ENCODE results near the gene LRIG3. TPM values are rescaled to one million over a fixed set of nuclear protein-coding genes. Genes with fewer than 3 reads are reported as not detected.
A peak's percentile ranks its signal among the peaks of the same experiment; 100 is the strongest.

LRIG3 gene
- total and polyA plus RNA-seq, 4 experiments from 2014 or later, result not detected

- no peak overlapping the region for H3K27ac ChIP-seq (ENCODE audit: low read depth, low read length)
- no peak overlapping the region for H3K4me3 ChIP-seq (ENCODE audit: low read length in 2 of 2)
- Mint-ChIP-seq H3K36me3 (no peaks in the 10 kb centered on the region), H3K4me3 (no peak overlapping the region), H3K4me1 (peaks cover 0 to 6% (median under 1%) of the 10 kb centered on the region in 4 donors), H3K27ac (no peak overlapping the region), H3K27me3 (peaks cover 7 to 16% of the 10 kb centered on the region in 2 donors), H3K9me3 (peaks cover 0 to 4% (median 0%) of the 10 kb centered on the region in 8 donors)
- intact Hi-C loops (cut with micrococcal nuclease), result no loop called here
- H3K9me3 ChIP-seq (ENCODE audit: control insufficient read depth in 1 of 2, low read length in 2 of 2), result no peaks in the 10 kb centered on the region
- no peaks in the 10 kb centered on the region for H3K36me3 ChIP-seq (ENCODE audit: insufficient read depth, low read length)
- no peaks in the 10 kb centered on the region for H3K4me1 ChIP-seq (ENCODE audit: insufficient read depth, low read length)
- H3K27me3 ChIP-seq (ENCODE audit: insufficient read depth, low read length), result peaks cover 3% of the 10 kb centered on the region
- POLR2A ChIA-PET (ENCODE audit: partially characterized antibody), result no interaction called here
- CTCF ChIA-PET (ENCODE audit: partially characterized antibody), result no interaction called here
- DNase-seq, result no peak
These were observed 3.5 kb upstream of the LRIG3 start for GRCh38 chr12:58923781-58924180.

GRCh38 chr12:58922849-58923248, 2.5 kb upstream of the LRIG3 start:
- Histone ChIP-seq H3K27me3 (ENCODE audit: insufficient read depth, low read length) (peaks cover 3% of the 10 kb centered on the region), H3K27ac (ENCODE audit: low read depth, low read length) (no peak overlapping the region), H3K4me1 (ENCODE audit: insufficient read depth, low read length) (no peaks in the 10 kb centered on the region), H3K9me3 (ENCODE audit: control insufficient read depth in 1 of 2, low read length in 2 of 2) (no peaks in the 10 kb centered on the region), H3K4me3 (ENCODE audit: low read length in 2 of 2) (no peak overlapping the region), H3K36me3 (ENCODE audit: insufficient read depth, low read length) (no peaks in the 10 kb centered on the region)
- Mint-ChIP-seq H3K27ac (no peak overlapping the region), H3K4me3 (no peak overlapping the region), H3K36me3 (no peaks in the 10 kb centered on the region), H3K27me3 (peaks cover 11 to 21% of the 10 kb centered on the region in 2 donors), H3K9me3 (peaks cover 0 to 4% (median 0%) of the 10 kb centered on the region in 8 donors), H3K4me1 (peaks cover 0 to 6% (median under 1%) of the 10 kb centered on the region in 4 donors)
- intact Hi-C loops (cut with micrococcal nuclease), result no loop called here
- no peak for DNase-seq
- CTCF ChIA-PET (ENCODE audit: partially characterized antibody), result no interaction called here
- POLR2A ChIA-PET (ENCODE audit: partially characterized antibody), result no interaction called here

GRCh38 chr12:58920961-58921861, 907 bp upstream of the LRIG3 start:
- intact Hi-C loops (cut with micrococcal nuclease), result no loop called here
- Histone ChIP-seq H3K4me3 (ENCODE audit: low read length in 2 of 2) (no peak overlapping the region), H3K27ac (ENCODE audit: low read depth, low read length) (no peak overlapping the region), H3K27me3 (ENCODE audit: insufficient read depth, low read length) (peaks cover 3% of the 10 kb centered on the region), H3K9me3 (ENCODE audit: control insufficient read depth in 1 of 2, low read length in 2 of 2) (no peaks in the 10 kb centered on the region), H3K4me1 (ENCODE audit: insufficient read depth, low read length) (no peaks in the 10 kb centered on the region), H3K36me3 (ENCODE audit: insufficient read depth, low read length) (no peaks in the 10 kb centered on the region)
- peaks cover 0 to 6% (median under 1%) of the 10 kb centered on the region in 4 donors for H3K4me1 Mint-ChIP-seq
- H3K27me3 Mint-ChIP-seq, result peaks cover 13 to 23% of the 10 kb centered on the region in 2 donors
- H3K9me3 Mint-ChIP-seq, result peaks cover 0 to 4% (median 0%) of the 10 kb centered on the region in 8 donors
- POLR2A ChIA-PET (ENCODE audit: partially characterized antibody), result no interaction called here
- no peak overlapping the region for H3K27ac Mint-ChIP-seq
- DNase-seq, result no peak
- no peaks in the 10 kb centered on the region for H3K36me3 Mint-ChIP-seq
- peak overlapping the region in 1 of 8 donors; percentile 68 for H3K4me3 Mint-ChIP-seq
- CTCF ChIA-PET (ENCODE audit: partially characterized antibody), result no interaction called here

- ChIA-PET POLR2A (ENCODE audit: partially characterized antibody) (no interaction called here), CTCF (ENCODE audit: partially characterized antibody) (no interaction called here)
- no peaks in the 10 kb centered on the region for H3K36me3 ChIP-seq (ENCODE audit: insufficient read depth, low read length)
- H3K27ac ChIP-seq (ENCODE audit: low read depth, low read length), result no peak overlapping the region
- H3K27me3 ChIP-seq (ENCODE audit: insufficient read depth, low read length), result peaks cover 3% of the 10 kb centered on the region
- no peaks in the 10 kb centered on the region for H3K4me1 ChIP-seq (ENCODE audit: insufficient read depth, low read length)
- Mint-ChIP-seq H3K4me1 (peaks cover 0 to 6% (median under 1%) of the 10 kb centered on the region in 4 donors), H3K9me3 (peaks cover 0 to 4% (median 0%) of the 10 kb centered on the region in 8 donors), H3K27ac (no peak overlapping the region), H3K36me3 (no peaks in the 10 kb centered on the region), H3K4me3 (peak overlapping the region in 3 of 8 donors; percentile 13 to 45 (median 41)), H3K27me3 (peaks cover 13 to 23% of the 10 kb centered on the region in 2 donors)
- H3K9me3 ChIP-seq (ENCODE audit: control insufficient read depth in 1 of 2, low read length in 2 of 2), result no peaks in the 10 kb centered on the region
- H3K4me3 ChIP-seq (ENCODE audit: low read length in 2 of 2), result no peak overlapping the region
- DNase-seq, result no peak
- intact Hi-C loops (cut with micrococcal nuclease), result no loop called here
These were observed 838 bp downstream of the LRIG3 start for GRCh38 chr12:58919231-58920101.

GRCh38 chr12:58918469-58918844, 1.8 kb downstream of the LRIG3 start:
- POLR2A ChIA-PET (ENCODE audit: partially characterized antibody), result no interaction called here
- DNase-seq, result no peak
- H3K27ac Mint-ChIP-seq, result no peak overlapping the region
- no peaks in the 10 kb centered on the region for H3K36me3 Mint-ChIP-seq
- intact Hi-C loops (cut with micrococcal nuclease), result no loop called here
- Histone ChIP-seq H3K4me3 (ENCODE audit: low read length in 2 of 2) (no peak overlapping the region), H3K36me3 (ENCODE audit: insufficient read depth, low read length) (no peaks in the 10 kb centered on the region), H3K9me3 (ENCODE audit: control insufficient read depth in 1 of 2, low read length in 2 of 2) (no peaks in the 10 kb centered on the region), H3K27ac (ENCODE audit: low read depth, low read length) (no peak overlapping the region), H3K27me3 (ENCODE audit: insufficient read depth, low read length) (peaks cover 3% of the 10 kb centered on the region), H3K4me1 (ENCODE audit: insufficient read depth, low read length) (no peaks in the 10 kb centered on the region)
- peaks cover 0 to 6% (median under 1%) of the 10 kb centered on the region in 4 donors for H3K4me1 Mint-ChIP-seq
- H3K4me3 Mint-ChIP-seq, result no peak overlapping the region
- peaks cover 13 to 23% of the 10 kb centered on the region in 2 donors for H3K27me3 Mint-ChIP-seq
- CTCF ChIA-PET (ENCODE audit: partially characterized antibody), result no interaction called here
- H3K9me3 Mint-ChIP-seq, result peaks cover 0 to 6% (median 0%) of the 10 kb centered on the region in 8 donors

- Histone ChIP-seq H3K27ac (ENCODE audit: low read depth, low read length) (no peak overlapping the region), H3K36me3 (ENCODE audit: insufficient read depth, low read length) (no peaks in the 10 kb centered on the region), H3K9me3 (ENCODE audit: control insufficient read depth in 1 of 2, low read length in 2 of 2) (no peaks in the 10 kb centered on the region), H3K4me1 (ENCODE audit: insufficient read depth, low read length) (no peaks in the 10 kb centered on the region), H3K4me3 (ENCODE audit: low read length in 2 of 2) (no peak overlapping the region), H3K27me3 (ENCODE audit: insufficient read depth, low read length) (peaks cover 3% of the 10 kb centered on the region)
- intact Hi-C loops (cut with micrococcal nuclease), result no loop called here
- ChIA-PET POLR2A (ENCODE audit: partially characterized antibody) (no interaction called here), CTCF (ENCODE audit: partially characterized antibody) (no interaction called here)
- no peak for DNase-seq
- no peak overlapping the region for H3K27ac Mint-ChIP-seq
- no peaks in the 10 kb centered on the region for H3K36me3 Mint-ChIP-seq
- peaks cover 13 to 21% of the 10 kb centered on the region in 2 donors for H3K27me3 Mint-ChIP-seq
- H3K4me3 Mint-ChIP-seq, result no peak overlapping the region
- H3K4me1 Mint-ChIP-seq, result peaks cover 0 to 6% (median under 1%) of the 10 kb centered on the region in 4 donors
- peaks cover 0 to 5% (median 0%) of the 10 kb centered on the region in 8 donors for H3K9me3 Mint-ChIP-seq
These were observed 2.4 kb downstream of the LRIG3 start for GRCh38 chr12:58917699-58918468.

All from CD4-positive, alpha-beta memory T cell (primary cell).